Keratinocyte (primary cell): ENCODE results near the gene KCNE4. TPM values are rescaled to one million over a fixed set of nuclear protein-coding genes. Genes with fewer than 3 reads are reported as not detected.

ENCODE experiments used
- DNase-seq: peaks from one replicate; pipeline ENCODE4 v3.0.0-alpha.2; 2011; ENCODE audit warnings: low read depth, missing footprints, low spot score
- FAIRE-seq: peaks from 2 replicates; lab custom pipeline; 2011; peaks lifted over from hg19 to GRCh38; lab: Jason Lieb, UNC
- H2AFZ ChIP-seq: 2 replicates; pipeline ENCODE4 v1.6.0; 2012; ENCODE audit warnings: low read length, control low read depth, inconsistent platforms; ENCODE audit not compliant: control insufficient read depth
- H3K27ac ChIP-seq: 2 replicates; pipeline ENCODE4 v1.5.1; 2011; ENCODE audit warnings: low read length; ENCODE audit not compliant: control insufficient read depth, insufficient read depth
- H3K27me3 ChIP-seq: 3 replicates; pipeline ENCODE4 v1.6.0; 2011; ENCODE audit warnings: low read length; ENCODE audit not compliant: control insufficient read depth, insufficient read depth; ENCODE audit errors: extremely low read depth
- H3K36me3 ChIP-seq, 2 experiments: 2 replicates in 1 of 2; 3 replicates in 1 of 2; pipeline ENCODE4 v1.5.1; 2011; ENCODE audit warnings: low read length in 2 of 2, mild to moderate bottlenecking in 1 of 2; ENCODE audit not compliant: control insufficient read depth in 2 of 2, insufficient read depth in 2 of 2; ENCODE audit errors: extremely low read depth in 1 of 2
- H3K4me1 ChIP-seq: 3 replicates; pipeline ENCODE4 v1.5.1; 2011; ENCODE audit warnings: low read length; ENCODE audit not compliant: control insufficient read depth, insufficient read depth; ENCODE audit errors: extremely low read depth
- H3K4me2 ChIP-seq: 3 replicates; pipeline ENCODE4 v1.6.0; 2011; ENCODE audit warnings: low read depth, low read length; ENCODE audit not compliant: control insufficient read depth, insufficient read depth; ENCODE audit errors: extremely low read depth
- H3K4me3 ChIP-seq, 3 experiments: fragments of 200-600 bp in 1 of 3; sonication (generic) in 1 of 3; 2 replicates in 2 of 3; 3 replicates in 1 of 3; pipeline ENCODE4 v1.5.1; 2011 to 2016; ENCODE audit warnings: low read length in 3 of 3, mild to moderate bottlenecking in 3 of 3, control low read depth in 2 of 3, inconsistent platforms in 1 of 3, low read depth in 1 of 3, mixed read lengths in 1 of 3, mixed run types in 1 of 3, moderate library complexity in 1 of 3; ENCODE audit not compliant: control insufficient read depth in 2 of 3, insufficient read depth in 2 of 3; ENCODE audit errors: extremely low read depth in 1 of 3
- H3K79me2 ChIP-seq: 2 replicates; pipeline ENCODE4 v1.6.0; 2012; ENCODE audit warnings: low read length; ENCODE audit not compliant: control insufficient read depth, insufficient read depth
- H3K9ac ChIP-seq: 3 replicates; pipeline ENCODE4 v1.6.0; 2011; ENCODE audit warnings: low read length; ENCODE audit not compliant: control insufficient read depth, insufficient read depth; ENCODE audit errors: extremely low read depth
- H3K9me1 ChIP-seq: 3 replicates; pipeline ENCODE4 v1.6.0; 2011; ENCODE audit warnings: low read length; ENCODE audit not compliant: control insufficient read depth, insufficient read depth; ENCODE audit errors: extremely low read depth
- H3K9me3 ChIP-seq: 2 replicates; pipeline ENCODE4 v1.5.1; 2012; ENCODE audit warnings: low read depth, low read length; ENCODE audit not compliant: control insufficient read depth
- H4K20me1 ChIP-seq: 3 replicates; pipeline ENCODE4 v1.6.0; 2011; ENCODE audit warnings: low read length; ENCODE audit not compliant: control insufficient read depth, insufficient read depth; ENCODE audit errors: extremely low read depth
- CTCF ChIP-seq, 3 experiments: IDR thresholded peaks in 1 of 3; conservative IDR thresholded peaks in 1 of 3; optimal IDR thresholded peaks in 1 of 3; 2 replicates in 2 of 3; 3 replicates in 1 of 3; pipeline versions ENCODE3 to v1.5.1; 2011; ENCODE audit warnings: low read length in 3 of 3, mild to moderate bottlenecking in 3 of 3, moderate library complexity in 2 of 3, control low read depth in 1 of 3, inconsistent platforms in 1 of 3; ENCODE audit not compliant: insufficient read depth in 2 of 3; ENCODE audit errors: extremely low read depth in 1 of 3
- EZH2 ChIP-seq: IDR thresholded peaks from one replicate; pipeline ENCODE4 v1.6.1; 2012; ENCODE audit warnings: inconsistent platforms, mild to moderate bottlenecking, low read length, moderate library complexity
- dilution Hi-C: fragments of 300-500 bp; cut with MboI; formaldehyde crosslinking; loops from one replicate; pipeline ENCODE4 v1.7.0; 2020; ENCODE audit warnings: low sequenced_read_pairs; ENCODE audit not compliant: extremely low pct_ligation_motif_present
- polyA plus RNA-seq, 5 experiments: library from polyadenylated mRNA; depleted of rRNA in 3 of 5; stranded (reverse) in 3 of 5; stranded (forward) in 1 of 5; unstranded in 1 of 5; fragments of >200 nt; gene quantifications; 1 replicate in 1 of 5; 2 replicates in 3 of 5; 3 replicates in 1 of 5; pipeline versions ENCODE4 v1.2.1 to v1.2.3, GENCODE V29; 2011 to 2012; ENCODE audit warnings: missing spikeins in 2 of 5, low read depth in 1 of 5, low replicate concordance in 1 of 5

Gene KCNE4
- polyA plus RNA-seq, 1 donor (not counting 4 experiments of a cell fraction or from before 2014, with no cell fraction given), result 0.13 TPM

GRCh38 chr2:223065107-223065506 lies 13.1 kb downstream of the KCNE4 start:
- no peak overlapping the region for H3K27ac ChIP-seq
- H3K9ac ChIP-seq, result no peak overlapping the region
- no peaks in the 10 kb centered on the region for H4K20me1 ChIP-seq
- H2AFZ ChIP-seq, result no peak overlapping the region
- no peak overlapping the region for H3K4me3 ChIP-seq
- no peaks in the 10 kb centered on the region for H3K36me3 ChIP-seq
- DNase-seq, result no peak
- H3K4me2 ChIP-seq, result no peak overlapping the region
- H3K4me1 ChIP-seq, result peaks cover 5% of the 10 kb centered on the region
- FAIRE-seq, result no peak
- H3K79me2 ChIP-seq, result no peaks in the 10 kb centered on the region
- no peaks in the 10 kb centered on the region for H3K9me3 ChIP-seq
- H3K9me1 ChIP-seq, result no peaks in the 10 kb centered on the region
- dilution Hi-C loops, result no loop called here
- TF ChIP-seq EZH2 (no peak), CTCF (optimal IDR thresholded peaks at IDR 0.05 in 1 of 3, IDR thresholded peaks at IDR 0.05 in 1 of 3, conservative IDR thresholded peaks at IDR 0.05 in 1 of 3; ENCODE audit: extremely low read depth in 1 of 3, insufficient read depth in 2 of 3, low read length in 3 of 3) (no peak)
- H3K27me3 ChIP-seq, result no peaks in the 10 kb centered on the region

GRCh38 chr2:223066721-223067120 lies 14.7 kb downstream of the KCNE4 start:
- TF ChIP-seq EZH2 (no peak), CTCF (optimal IDR thresholded peaks at IDR 0.05 in 1 of 3, IDR thresholded peaks at IDR 0.05 in 1 of 3, conservative IDR thresholded peaks at IDR 0.05 in 1 of 3; ENCODE audit: extremely low read depth in 1 of 3, insufficient read depth in 2 of 3, low read length in 3 of 3) (no peak)
- no peak overlapping the region for H3K4me3 ChIP-seq
- FAIRE-seq (no peak), DNase-seq (no peak)
- peaks cover 5% of the 10 kb centered on the region for H3K4me1 ChIP-seq
- H2AFZ ChIP-seq, result no peak overlapping the region
- dilution Hi-C loops, result no loop called here
- no peaks in the 10 kb centered on the region for H3K9me3 ChIP-seq
- H3K27ac ChIP-seq, result no peak overlapping the region
- no peaks in the 10 kb centered on the region for H3K36me3 ChIP-seq
- no peaks in the 10 kb centered on the region for H3K79me2 ChIP-seq
- no peaks in the 10 kb centered on the region for H3K9me1 ChIP-seq
- no peaks in the 10 kb centered on the region for H3K27me3 ChIP-seq
- H3K4me2 ChIP-seq, result no peak overlapping the region
- H3K9ac ChIP-seq, result no peak overlapping the region
- H4K20me1 ChIP-seq, result no peaks in the 10 kb centered on the region
